Nucleus accumbens (tissue), 56 donors: ENCODE data around the gene WDCP.
"Not testable (repeated sequence)": the region's sequence is repeated elsewhere in the genome, so short reads cannot be mapped to it uniquely, and the experiment has no call there.

ENCODE experiments used
- DNase-seq, 56 donors: peaks; one replicate each; lab custom pipeline; 2025; lab: John Stamatoyannopoulos, UW

WDCP gene

DNA sequence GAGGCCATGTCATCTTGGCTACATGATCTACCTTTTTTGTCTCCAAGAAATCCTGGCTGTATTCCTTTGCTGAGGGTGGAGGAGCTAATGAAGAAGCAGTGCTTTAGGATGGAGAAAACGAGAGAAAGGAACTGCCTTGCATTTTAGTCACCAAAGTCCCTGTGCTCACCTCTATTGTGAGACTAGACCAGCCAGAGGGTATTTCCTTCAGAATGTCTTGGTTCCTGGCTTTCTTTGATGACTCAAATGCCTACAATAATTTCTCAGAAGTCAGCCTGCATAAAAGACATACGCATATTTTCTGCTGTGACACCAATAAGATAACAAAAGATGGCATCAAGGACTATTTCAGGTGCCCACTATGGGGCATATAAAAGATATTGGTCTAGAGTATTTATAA, 18.1 kb upstream of the WDCP start:
- no peak for DNase-seq

DNA sequence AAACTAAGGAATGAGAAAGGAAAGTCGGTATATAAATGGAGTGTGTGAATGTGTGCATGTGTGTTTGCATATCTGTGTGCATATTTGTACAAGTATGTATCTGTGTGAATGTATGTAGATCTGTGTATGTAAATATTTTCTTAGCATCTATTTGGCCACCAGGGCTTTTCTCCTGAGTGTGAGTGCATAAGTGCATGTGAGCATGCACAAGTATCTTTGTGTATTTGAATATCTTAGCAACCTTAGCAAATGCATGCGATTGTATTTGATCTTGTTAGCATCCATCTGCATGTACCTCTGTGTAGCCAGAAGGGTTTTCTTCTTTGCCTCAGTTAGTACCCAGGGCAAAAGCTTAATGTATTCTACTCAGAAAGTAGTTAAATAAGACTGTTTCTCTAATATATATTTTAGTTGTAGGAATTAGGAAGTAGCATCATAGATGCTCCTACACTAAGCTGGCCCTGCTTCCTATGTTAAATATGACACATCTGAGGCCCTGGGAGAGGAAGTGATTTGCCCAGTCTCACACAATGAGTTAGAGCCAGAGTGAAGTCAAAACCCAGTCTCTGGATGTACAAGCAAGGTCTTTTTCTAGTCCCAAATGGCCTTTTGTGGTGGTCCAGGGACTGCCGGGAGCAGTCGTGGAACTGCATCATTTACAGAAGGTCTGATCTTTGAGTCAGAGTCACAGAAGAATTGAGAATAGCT, 11.5 kb upstream of the WDCP start:
- no peak for DNase-seq

DNA sequence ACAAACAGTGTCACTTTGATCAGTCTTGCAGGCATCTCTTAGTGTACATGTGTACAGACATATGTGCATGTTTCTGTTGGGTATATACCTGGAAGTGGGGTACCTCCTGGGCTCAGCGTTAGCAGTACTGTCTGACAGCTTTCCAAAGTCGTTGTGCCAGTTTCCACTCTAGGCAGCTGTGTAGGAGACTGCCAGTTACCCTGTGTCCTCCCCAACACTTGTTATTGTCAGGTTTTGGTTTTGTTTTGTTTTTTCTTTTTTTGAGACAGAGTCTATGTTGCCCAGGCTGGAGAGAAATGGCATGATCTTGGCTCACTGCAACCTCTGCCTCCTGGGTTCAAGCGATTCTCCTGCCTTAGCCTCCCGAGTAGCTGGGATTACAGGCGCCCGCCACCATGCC, 8.6 kb upstream of the WDCP start:
- no peak for DNase-seq

DNA sequence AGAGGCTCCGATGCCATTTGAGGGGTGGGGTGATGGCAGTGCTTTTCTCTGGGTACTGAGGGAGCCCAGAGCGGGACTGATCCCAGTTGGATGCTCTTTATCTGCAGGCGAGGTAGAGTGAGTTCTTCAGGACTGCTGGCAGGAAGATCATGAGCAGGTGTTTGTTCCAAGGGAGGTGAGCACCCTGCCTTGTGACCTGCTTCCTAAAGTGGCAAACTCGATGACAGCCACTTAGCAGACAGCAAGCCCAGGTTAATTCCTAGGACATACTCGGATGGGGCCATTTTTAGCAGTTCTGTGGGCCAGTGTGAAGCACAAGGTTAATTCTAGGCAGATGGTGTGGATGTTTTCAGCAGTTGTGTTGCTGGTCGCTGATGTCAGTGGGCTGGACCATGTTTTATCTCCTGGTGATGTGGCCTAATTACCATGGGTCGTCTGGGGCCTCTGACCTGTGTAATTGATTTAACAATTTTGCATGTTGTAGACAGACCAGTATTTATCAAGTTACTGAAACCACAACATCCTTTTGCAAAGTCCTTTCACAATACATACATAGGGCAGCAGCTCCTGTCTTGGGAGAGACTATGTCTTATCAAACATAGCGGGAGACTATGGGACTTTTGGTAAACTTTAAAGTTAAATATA, 7.3 kb upstream of the WDCP start:
- no peak for DNase-seq

DNA sequence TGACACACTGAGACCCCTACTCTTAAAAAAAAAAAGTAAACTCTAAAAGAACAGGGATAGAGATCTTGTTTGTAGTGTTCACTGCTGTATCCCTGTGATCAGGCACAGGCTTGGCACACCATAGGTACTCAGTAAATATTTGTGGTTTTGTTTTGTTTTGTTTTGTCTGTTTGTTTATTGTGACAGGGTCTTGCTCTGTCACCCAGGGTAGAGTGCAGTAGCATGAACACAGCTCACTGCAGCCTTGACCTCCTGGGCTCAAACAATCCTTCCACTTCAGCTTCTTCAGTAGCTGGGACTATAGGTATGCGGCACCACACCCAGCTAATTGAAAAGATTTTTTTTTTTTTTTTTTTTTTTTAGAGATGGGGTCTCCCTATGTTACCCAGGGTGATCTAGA, 5.8 kb upstream of the WDCP start:
- DNase-seq = no peak

DNA sequence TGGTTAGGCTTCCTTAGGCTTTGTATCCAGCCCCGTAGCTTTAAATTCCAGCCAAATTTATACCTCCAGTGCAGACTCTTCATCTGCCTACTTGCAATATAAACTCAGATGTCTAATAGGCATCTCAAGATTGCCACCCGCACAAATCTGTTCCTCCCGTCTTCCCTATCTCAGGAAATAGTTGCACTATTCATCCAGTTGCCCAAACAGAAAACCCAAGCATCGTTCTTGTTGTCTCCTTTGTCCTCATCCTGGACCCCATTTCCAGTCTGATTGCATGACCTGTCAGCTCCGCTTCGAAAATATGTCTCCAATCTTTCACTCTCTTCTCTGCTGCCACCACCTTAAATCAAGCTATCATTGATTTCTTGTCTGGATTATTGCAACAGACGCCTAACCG, 4.6 kb upstream of the WDCP start:
- DNase-seq = peak in 3 of 56 donors; percentile 7 to 21 (median 12)

DNA sequence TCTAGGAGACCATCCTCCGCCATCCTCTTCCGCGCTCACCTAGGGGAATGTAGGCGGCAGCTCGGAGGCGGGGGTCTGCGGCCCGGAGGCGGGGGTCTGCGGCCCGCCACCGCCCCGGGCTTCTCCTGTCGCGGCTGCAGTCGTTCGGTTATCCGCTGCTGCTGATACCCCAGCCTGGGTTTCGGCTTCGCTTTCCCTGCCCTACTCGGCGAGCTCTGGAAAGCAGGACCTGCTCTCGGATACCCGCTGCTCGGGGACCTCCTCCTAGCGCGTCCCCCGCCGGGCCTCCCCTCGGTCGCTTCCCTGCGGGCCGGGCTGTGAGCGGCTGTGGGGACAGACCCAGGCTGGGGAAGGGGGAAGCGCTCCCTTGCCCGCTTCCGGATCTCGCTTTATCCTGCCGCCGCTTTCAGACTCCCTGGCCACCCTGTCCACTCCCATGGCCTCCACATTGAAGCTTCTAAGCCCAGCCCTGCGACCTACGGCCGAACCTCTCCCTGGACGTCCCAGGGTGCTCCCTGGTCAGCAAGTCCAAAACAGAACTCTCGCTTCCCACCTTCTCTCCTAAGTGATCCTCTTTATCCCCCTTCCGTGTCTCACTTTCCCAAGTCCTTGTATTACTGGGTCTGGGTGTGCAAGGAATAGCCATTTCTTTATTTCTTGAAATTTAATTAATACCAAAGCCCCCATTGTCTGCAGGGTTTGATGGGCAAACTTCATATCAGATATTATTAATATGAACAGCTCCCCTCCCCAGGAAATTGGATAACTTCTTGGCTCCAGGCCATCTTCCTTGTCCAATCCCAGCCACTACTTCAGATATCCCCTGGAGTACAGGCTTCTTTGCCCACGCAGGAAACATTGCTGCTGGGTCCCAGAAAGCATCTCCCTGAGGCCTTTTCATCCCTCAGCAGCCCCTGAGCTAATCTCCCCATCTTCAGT, 3.1 kb upstream of the WDCP start:
- DNase-seq = peak in 17 of 56 donors; percentile 8 to 54 (median 21)

DNA sequence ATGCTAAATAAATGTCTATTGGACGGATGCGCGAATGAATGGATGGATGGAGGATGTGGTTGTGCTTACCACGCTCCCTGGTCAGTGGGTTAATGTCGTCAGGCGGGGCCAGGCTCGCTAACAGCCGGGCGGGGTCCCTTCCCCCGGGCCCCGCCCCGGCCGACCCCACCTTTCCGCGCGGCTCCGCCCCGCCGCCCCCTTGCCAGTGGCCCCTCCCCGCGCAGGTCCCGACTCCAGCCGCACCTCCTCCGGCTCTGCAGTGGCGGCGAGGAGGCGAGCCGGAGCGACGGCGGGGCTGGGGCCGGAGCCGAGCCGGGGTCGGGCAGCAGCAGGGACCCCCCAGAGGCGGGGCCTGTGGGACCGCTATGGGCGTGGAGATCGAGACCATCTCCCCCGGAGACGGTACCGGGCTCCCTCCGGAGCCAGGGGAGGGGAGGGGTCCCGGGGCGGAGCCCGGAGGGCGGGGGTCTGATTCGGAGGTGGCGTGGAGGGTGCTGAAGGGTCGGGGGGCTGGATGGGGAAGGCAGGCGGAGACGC, 2.4 kb upstream of the WDCP start, which contains the start of gene FKBP1B:
Gene FKBP1B, plus strand, starts transcription at position 257 of the 537 bp plus-strand sequence. Its CDS starts 109 bp downstream, at position 366.
- DNase-seq = peak in 38 of 56 donors; percentile 3 to 77 (median 32)

DNA sequence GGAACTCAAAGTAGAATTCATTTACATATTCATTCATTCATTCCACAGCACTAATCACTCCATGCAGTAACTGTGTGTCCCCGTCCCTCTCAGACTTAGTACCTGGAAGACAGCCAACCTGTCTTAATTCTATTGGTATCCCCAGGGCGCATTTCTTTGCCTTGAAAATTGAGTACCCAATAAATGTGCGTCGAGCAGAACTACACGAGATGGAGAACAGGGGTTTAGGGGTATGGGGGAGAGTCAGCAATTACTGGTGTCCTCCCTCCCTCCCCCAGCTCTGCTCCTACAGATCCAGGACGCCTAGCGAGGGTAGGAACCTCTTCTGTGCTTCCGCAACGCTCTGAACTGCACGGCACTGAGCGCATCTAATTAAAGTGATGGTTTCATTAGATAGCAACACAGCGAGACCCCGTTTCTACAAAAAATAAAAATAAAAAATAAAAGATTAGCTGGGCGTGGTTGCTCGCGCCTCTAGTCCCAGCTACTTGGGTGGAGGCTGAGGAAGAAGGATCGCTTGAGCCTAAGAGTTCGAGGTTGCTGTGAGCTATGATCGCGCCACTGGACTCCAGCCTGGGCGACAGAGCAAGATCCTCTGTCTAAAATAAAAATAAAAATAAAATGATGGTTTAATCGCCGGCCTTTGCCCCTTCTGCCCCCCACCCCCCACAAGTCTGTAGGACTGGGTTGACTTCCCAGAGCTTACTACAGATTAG, 1.7 kb upstream of the WDCP start:
- DNase-seq = no peak

DNA sequence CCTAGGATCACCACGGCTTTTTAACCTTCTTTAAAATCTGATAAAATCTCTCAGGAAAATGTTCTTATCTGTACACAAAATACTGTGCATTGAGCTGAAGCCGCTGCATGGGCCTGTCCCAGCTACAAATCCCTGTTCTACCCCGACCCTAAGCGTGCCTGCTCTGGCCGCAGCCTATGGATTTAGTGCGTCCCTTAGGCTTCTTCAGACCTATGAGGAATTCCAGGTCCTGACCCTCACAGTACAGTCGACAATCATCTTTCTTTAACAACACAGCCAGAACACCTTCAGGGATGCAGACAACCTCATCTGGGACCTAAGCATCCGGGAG, 477 bp upstream of the WDCP start:
- peak in 1 of 56 donors; percentile 47 for DNase-seq

DNA sequence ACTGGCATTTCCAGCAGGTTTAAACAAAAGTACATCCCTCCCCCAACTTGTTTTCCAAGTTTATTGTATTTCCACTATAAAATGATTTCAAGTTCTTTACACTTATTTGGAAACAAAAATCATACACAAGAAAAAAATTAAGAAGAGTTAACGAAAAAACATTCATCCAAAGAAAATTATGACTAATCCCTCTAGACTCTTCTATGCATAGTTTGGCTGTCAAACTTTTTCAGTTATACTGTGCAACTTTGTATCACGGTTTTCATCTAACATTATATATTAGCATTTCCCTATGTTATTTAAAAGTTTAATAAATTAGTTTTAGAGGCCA, 627 bp downstream of the WDCP start:
- DNase-seq = no peak

DNA sequence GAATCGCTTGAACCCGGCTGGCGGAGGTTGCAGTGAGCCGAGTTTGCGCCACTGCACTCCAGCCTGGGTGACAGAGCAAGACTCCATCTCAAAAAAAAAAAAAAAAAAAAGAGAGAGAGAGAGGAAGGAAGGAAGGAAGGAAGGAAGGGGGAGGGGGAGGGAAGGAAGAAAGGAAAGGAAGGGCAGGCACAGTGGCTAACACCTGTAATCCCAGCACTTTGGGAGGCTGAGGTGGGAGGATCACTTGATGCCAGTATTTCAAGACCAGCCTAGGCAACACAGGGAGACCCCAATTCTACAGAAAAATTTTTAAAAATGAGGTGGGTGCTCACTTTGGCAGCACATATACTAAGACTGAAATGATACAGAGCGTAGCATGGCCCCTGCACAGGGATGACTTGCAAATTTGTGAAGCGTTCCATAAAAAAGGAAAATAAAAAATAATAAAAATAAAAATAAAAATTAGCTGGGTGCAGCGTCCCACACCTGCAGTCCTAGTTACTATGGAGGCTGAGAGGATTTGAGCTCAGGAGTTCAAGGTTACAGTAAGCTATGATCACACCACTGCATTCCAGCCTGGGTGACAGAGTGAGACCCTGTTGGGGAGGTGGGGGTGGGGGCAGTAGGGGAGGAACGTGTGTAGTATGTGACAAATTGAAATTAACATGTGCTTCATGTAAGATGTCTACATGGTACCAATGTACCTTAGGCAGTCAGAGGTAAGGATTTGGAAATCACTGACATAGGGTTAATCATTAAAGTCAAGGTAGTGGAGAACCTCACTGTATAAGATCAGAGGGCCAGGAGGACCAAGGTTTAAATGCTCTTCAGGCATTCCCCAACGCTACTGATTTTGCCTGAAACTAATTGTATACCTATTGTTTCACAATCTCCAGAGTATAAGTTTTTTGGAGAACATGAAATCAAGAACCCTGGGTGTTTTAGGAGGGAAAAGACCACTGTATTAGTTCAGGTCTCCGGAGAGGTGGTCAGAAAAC, 1.4 kb downstream of the WDCP start:
- no peak for DNase-seq

DNA sequence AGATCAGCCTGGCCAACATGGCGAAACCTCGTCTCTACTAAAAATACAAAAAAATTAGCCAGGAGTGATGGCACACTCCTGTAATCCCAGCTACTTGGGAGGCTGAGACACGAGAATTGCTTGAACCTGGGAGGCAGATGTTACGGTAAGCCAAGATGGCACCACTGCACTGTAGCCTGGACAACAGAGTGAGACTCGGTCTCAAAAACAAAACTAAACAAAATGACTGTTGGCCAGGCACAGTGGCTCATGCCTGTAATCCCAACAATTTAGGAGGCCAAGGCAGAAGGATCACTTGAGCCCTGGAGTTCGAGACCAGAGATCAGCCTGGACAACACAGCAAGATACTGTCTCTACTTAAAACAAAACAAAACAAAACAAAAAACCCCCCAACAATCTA, 4.1 kb downstream of the WDCP start:
- DNase-seq = not testable (repeated sequence)

DNA sequence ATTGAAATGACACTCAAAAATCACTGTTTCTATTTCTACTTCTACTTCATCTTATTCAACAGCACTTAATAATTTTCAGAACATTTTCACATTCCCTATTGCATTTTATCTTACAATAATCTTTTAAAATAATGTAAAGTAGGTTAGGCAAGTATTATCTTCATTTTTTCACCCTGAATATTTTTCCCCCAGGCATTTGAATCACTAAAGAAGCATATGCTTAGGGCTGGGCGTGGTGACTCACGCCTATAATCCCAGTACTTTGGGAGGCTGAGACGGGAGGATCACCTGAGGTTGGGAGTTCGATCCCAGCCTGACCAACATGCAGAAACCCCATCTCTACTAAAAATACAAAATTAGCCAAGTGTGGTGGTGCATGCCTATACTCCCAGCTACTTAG, 6.7 kb downstream of the WDCP start:
- DNase-seq = no peak

DNA sequence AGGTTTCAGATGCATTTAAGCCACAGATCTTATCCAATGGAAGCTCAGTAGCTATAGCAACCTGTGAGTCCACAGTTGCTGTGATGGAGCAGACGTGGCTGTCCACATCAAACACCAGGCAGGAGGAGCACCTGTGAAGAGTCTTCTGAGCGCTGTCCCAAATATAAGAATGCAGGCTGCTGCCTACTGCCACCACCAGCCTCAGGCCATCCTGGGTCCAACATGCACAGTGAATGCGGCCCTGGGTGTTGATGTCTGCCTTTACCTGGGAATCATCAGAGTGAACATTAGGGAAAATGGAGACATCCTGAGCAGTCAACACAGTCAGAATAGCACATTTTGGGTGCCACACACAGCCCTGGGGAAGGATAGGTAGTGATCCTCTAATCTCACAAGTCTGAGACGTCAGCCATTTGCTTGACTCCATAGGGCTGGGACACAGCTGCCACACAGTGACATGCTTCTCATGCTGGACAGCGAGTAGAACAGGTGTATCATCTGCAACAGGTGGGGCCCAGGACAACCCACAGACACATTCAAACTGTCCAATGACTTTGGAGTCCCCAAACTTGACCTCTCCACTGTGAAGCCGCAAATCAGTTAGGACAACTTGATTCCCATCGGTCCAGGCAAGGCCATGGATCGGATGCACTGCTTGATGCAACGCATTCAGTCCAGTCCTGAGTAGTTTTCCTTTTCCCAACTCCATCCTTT, 8.2 kb downstream of the WDCP start:
- DNase-seq = no peak

DNA sequence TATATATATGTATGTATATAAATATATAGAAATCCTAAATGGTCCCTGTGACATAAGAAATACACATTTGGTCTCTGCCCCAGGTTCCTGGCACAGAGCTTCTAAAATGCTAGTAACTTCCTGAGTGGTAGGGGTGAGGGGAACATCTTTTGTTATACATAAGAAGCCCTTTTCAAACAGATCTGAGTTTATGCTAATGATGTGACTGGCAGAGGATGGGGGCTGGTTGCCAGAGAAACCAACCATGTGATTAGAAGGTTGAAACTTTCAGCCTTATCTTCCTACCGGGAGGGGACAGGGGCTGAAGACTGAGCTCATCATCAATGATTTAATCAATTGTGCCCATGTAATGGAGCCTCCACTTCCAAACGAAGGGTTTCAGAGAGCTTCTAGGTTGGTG, 21.0 kb downstream of the WDCP start:
- DNase-seq = peak in 16 of 56 donors; percentile 9 to 71 (median 27)

DNA sequence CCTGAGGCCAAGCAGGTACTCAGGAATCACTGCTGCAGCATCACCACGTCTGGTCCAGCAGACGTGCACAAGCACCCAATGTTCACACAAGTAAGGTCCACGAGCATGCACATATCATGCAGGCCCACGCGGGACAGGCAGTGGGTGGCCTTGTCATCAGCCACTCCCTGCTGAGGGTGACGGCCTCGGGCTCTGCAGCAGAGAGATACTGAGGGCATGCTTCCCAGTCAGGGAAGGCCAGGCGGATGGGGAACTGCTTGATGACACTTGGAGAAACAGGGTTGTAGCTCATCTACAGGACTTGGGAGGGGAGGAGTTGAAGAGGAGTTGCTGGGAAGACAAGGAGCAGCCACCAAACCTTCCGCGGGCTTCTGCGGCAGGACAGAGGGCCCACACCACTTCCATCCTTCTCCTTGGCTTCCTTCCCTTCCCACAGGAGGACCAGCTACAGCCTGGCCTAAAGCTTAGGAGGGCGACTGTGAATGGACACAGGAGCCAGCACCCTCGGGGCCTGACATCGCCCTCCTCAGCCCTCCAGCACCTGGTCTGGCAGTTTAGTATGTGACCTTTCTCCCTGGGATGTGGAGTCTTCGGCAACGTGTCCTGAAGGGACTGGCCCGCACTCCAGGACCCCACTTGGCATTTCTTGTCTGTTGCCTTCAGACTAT, 22.1 kb downstream of the WDCP start:
- DNase-seq = no peak

DNA sequence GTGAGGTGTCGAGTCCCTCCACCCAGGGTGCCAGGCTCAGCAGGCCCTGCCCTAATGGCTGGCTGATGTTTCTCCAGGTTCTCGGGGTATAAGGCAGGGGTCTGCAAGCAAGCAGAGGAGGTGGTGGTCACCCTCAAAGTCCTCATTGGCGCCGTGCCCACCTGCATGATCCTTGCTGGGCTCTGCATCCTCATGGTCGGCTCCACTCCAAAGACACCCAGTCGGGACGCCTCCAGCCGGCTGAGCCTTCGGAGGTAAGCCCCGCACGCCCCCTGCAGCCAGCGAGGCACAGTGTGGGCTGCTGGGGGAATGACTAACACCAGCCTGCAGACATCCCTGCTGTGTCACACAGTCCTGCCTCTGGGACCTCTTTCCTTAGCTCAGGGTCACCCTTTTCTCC, 23.2 kb downstream of the WDCP start:
- peak in 12 of 56 donors; percentile 10 to 58 (median 23) for DNase-seq
